ENCODE measurements around the gene ROBO4.

The ROBO4 gene

DNA sequence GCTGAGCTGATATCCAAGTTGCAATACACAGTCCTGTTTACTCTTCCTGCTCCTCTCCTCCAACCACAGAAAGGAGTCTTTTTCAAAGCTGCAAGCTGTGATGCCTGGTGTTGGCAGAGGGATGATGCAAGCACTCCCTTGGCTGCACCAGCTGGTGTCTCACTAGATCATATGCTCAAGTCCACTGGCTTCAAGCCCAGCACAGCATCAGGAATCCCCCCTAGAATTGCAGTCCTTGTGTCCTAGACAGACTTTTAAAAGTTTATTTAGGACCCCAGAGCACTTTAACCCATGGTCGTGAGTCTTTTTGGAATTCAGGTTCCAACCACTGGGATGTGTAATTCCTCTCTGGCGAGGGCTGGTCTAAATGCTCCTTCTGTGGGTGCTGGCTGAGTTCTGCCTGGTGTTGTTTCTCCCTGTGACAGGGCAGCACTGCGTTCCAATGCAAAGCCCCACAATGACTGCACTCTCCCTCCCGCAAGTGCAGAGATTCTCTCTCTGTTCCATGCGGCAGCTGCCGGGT is 19.5 kb upstream of the ROBO4 start:
- no peak for DNase-seq

DNA sequence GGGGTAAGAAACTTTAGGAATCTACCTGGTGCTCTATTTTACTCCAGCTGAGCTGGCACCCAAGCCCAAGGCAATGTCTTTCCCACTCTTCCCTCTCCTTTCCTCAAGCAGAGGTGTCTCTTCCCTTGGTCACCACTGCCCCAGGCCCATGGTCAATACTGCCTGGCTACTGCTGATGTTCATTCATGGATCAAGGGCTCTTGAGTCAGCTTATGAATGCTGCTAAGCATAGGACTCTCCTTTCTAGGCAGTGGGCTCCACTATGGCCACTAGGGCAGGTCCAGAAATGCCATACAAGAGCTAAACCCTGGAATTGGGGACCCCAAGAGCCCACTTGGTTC is 18.7 kb upstream of the ROBO4 start:
- no peak for DNase-seq

DNA sequence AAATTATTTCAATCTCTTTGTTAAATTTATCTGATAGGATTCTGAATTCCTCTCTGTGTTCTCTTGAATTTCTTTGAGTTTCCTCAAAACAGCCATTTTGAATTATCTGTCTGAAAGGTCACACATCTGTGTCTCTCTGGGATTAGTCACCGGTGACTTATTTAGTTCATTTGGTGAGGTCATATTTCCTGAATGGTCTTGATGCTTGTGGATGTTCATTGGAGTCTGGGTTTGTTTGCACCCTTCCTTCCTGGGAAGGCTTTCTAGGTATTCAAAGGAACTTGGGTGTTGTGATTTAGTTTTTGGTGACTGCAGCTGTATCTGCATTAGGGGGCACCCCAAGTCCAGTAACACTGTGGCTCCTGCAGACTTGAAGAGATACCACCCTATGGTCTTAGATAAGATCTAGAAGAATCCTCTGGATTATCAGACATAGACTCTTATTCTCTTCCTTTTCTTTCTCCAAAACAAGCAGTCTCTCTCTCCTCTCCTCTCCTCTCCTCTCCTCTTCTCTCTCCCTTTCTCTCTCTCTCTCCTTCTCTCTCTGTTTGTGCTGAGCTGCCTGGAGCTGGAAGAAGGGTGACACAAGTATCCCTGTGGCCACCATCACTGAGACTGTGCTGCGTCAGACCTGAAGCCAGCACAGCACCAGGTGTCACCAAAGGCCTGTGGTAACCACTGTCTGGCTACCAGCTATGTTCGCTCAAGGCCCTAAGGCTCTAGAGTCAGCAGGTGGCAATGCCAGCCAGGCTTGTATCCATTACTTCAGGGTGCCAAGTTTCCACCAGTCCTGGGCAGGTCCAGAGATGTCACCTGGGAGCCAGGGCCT is 18.1 kb upstream of the ROBO4 start:
- DNase-seq, result no peak

DNA sequence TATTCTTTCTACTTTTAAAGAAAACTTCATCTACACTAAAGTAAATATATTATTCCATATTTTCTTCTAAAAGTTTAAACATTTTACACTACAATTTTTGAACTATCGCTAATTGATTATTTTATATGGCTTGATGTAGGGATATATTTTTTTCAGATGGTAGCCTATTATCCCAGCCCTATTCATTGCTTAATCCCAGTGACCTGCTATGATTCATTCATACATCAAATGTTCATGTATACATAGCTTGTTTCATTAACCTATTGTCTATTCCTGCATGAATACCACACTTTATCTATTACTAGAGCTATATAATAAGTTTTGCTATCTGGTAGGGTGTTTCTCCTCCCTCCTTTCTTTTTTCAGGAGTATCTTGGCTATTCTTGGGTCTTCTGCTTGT is 5.0 kb upstream of the ROBO4 start:
- DNase-seq, result no peak

DNA sequence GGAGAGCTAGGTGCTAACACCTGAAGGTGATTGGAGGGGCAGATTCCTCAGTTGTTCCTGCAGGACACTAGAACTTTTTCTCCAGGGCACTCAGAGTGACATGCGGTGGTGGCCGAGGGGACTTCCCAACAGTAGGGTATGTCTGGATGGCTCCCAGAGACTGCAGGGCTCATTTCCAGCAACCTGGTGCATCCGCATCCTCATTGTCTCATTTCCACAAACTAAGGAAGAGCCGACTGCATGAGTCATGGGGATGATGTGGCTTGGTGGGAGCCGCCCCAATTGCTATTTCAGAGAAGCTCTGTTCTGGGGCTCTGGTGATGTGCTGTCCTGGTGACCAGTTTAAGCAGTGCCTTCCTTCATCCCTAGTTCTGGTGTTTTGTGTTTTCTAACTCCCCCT is 2.8 kb upstream of the ROBO4 start:
- no peak for DNase-seq

DNA sequence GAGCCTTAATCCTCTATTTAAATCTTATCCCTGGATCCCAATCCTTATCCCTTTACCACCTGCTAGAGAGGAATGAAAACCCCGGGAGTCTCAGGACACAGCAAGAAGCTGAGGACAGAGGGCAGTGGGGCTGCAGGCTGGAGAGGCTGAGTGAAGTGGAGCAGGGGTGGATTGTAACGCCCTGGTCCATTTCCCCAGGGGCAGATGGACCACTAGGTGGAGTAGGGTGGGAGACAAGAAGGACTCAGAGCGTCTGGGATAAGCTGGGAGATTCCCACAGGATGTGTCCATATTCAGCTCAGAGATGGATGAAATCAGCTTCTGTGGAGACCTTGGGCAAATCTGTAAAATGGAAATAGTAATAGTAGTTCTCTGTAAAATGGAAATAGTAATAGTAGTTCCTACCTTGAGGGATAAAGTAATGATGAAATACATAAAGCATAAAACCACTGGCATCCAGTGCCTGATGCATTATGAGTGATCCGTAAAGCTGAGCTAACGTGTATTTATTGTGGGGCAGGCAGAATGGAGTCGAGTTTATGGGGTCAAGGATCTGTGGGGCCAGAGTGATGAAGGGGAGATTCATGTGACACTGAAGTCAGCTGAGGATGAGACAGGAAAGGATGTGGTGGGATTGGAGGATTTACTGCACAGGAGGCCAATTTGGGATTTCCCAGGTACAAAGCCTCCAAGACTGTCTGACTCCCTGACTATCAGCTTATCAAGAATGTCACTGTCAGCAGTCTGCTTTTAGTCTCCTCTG is 1.9 kb upstream of the ROBO4 start:
- DNase-seq, result no peak

DNA sequence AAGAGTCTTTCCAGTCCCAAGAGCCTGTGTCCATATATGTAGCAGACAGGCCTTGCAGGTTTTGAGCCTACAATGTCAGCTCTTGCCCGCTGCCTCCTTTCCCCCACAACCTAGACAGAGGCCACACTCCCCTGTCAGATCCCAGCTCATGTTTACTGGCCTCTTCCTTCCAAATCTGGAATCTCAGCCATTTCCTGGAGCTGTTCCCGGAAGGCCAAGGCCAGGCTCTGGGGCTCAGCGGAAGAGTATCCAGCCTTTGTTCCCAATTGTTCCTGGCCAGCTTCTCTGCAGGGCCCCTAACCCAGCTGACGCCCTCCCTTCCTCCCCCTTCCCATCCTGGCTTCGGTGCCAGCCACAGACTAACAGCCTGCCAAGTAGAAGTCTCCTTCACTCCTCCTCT is 1.0 kb upstream of the ROBO4 start:
- no peak for DNase-seq

DNA sequence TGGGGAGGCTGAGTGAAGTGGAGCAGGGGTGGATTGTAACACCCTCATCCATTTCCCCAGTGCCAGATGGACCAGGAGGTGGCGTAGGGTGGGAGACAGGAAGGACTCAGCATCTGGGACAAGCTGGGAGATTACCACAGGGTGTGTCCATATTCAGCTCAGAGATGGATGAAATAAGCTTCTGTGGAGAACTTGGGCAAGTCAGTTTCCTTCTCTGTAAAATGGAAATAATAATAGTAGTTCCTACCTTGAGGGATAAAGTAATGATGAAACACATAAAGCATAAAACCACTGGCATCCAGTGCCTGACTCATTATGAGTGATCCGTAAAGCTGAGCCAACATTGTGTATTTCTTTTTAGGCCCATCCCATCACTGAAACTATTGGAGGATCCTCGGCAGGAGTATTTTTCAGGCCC is 607 bp upstream of the ROBO4 start:
- no peak for DNase-seq

DNA sequence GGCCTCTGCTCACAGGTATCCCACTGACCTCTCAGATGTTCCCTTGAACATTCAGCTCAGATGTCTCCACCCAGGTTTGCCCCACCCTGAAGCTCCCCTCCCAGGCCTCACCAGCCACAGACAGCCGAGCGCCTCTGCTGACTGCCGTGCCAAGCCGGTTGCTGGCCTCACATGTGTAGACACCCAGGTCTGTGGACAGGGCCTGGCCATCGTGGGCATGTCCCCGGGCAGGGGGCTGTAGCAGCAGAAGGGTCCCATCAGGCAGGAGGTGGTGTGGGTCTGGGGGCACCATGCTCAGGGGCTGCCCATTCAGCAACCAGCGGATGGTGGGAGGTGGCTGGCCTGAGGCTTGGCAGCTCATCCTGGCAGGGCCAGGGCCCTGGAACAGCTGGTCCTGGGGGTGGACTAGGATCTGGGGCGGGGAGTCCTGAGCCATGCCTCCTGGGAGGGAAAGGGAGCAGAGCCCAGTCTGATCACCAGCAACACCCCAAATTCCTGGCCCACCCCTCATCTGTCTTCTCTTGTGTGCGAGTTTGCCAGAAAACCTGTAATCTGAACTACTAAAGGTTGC is 759 bp downstream of the ROBO4 start:
- no peak for DNase-seq

DNA sequence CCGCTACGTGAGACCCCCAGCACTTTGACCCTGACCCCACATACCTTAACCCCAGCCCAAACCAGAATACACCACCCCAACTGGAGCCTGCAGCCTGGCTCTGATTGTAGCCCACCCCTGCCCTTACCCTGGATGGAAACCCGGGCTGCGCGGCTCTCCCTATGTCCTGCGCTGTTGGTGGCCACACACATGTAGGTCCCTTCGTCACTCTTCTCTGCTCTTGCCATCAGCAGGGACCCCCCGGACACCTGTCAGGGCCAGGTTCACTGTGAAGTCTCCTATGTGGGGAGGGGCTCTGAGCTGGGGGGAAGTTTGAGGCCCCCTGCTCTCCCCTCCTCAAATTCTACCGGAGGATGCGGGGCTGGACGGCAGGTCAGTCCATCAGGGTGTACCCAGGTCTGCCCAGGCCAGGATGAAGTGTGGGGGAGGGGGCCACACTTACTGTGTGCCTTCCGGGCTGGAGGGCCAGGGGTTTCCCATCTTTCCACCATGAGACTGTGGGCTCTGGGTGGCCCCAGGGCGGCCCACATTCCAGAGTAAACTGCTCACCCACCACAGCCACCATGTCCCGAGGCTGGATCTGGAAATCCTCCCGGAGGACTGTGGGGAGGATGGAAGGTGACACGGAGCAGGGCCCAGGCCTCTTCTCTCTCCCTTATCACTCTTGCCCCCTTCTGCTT is 1.5 kb downstream of the ROBO4 start:
- no peak for DNase-seq

DNA sequence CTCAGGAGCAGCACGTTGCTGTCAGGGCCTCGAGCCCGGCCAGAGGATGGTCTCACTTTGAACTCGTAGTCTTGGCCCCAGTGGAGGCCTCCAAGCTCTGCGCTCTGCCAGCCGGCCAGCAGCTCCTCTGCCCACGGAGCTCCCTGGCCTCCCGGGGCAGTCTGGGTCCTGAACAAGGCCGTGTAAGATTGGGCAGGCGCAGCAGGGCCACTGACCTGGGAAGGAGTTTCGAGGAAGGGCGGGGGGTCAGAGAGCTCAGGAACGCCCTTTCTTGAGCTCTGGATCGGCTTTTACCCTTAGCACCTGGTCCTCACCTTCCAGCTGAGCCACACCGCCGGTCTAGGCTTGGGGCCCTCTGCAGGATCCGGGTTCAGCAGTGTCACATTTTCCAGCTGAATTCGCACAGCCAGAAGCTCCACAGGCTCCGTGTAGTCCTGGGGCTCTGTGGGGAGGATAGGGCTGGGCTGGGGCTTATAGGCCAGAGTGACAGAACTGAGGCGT is 2.1 kb downstream of the ROBO4 start:
- no peak for DNase-seq

DNA sequence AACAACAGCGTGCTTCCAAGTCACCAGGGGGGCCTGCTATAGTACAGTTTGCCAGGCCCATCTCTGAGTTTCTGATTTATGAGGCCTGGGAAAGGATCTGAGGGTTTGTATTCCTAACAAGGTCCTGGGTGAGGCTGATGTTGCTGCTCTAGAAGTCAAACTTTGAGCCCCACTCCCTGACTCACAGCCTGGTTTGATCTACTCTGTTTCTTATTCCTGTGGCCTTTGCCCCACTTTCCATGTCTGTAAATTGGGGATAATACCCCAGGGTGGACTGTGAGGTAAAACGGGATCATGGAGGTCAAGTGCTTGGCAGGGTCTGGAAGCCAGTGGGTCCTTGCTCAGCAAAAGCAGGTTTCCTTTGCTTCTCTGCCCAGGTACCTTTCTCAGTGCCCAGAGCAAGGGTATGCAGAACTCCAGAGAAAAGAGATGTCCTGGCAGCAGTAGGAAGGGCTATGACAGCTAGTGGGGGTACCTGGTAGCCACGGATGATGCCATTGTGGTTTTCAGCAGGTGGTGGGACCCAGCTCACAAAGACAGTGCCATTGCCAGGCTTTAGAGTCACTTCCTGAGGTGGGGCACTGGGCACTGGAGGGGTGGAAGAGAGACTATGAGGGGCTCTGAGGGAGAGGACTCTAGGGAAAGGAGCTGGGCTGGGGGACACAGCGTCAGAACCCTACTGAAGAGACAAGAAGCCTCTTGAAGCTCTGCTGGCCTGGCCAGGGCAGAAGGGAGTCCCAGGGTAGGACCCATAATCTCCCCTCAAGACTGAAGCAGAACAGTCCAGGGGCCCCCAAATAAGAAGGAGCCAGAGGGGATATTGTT is 2.8 kb downstream of the ROBO4 start:
- DNase-seq, result no peak

DNA sequence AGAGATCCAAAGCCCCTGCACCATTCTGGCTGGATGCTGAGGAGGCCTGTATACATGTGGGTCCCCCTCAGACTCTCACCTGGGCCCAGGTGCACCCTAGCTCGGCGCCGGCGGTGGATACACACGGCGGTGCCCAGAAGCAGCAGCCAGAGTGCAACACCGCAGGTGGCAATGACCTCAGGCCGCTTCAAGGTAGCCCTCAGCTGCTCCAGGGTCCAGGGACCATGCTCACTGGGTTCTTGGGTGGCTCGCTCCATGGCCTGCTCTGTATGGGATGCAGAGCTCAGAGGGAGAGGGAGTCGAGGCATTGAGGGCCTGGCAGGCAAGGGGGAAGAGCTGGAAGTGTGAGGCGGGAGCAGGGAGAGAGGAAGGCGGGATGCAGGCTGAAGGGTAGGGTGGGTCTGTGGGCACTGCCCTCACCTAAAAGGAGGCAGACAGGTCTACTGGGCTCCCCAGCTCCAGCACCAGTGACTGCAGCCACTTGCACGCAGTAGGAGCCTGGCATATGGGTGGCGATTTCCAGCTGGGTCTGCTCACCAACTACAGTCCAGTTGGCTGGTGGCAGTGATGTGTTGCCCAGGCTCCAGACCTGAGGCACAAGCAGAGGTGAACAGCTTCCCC is 3.8 kb downstream of the ROBO4 start:
- no peak for DNase-seq

DNA sequence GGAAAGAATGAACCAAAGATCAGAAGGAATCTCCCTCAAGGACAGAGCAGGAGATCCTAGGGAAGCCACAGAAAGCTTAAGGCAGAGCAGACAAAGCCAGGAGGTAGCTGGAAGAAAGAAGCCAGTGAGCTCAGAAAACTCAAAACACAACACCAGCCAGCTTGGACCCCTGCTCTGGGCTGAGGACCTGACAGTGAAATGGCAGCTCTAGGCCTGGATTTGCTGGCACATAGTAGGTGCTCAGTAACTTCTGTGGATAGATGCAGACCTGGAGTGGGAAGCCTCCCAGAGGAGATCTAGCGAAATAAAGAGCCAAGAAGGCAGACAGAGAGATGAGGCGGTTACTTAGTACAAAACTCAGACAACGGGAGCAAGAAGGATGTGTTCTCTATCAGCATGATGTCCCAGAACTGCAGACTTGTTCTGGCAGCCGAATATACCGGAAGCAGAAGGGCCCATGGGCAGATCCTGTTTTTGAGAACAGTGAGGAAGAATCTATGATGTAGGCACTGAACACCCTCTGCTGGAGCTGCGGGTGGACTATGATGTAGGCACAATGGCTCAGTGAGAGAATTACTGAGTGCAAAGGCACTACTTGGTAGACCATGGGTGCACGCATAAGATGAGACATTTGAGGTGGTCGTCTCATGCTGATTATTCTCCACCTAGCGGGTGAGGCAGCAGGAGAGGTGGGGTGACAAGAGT is 4.8 kb downstream of the ROBO4 start:
- DNase-seq, result no peak

DNA sequence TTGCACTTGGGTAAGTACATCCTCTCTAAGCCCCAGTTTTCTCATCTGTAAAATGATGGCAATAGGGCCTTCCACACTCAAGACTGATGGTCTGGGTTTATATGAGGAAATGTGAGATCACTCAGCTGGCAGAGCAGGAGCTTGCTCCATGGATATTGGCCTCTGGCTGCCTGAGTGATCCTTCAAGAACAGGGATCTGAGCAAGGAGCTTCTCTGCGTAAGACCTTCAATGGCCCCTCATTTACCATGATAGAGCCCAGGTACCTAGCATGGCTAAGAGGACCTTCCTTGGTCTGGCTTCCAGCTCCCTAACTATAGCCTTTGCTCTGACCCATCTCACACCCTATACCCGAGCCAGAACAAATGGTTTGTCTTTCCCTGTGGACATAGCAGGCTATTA is 5.5 kb downstream of the ROBO4 start:
- DNase-seq, result no peak

DNA sequence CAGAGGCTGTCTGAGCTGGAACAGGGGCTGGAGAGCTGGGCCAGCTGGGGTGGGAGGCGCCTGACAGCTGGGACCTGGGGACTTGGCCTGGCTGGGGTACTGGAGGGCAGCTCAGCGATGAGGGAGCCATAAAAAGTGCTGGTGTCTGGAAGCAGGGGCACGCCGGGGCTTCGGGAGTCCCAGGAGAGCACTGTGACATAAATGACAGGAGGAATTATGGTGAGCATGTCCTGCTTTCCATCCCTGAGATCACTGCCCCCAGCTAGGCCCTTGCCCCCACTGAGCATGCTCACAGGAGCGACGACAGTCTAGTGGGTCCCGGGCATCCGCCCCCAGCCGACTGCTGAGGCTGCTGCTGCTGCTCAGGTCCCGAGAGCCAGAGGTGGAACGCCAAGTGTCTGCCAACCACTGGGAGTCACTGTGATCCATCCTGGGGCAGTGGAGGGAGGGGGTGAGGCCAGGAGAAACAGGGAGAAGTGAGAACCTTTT is 6.2 kb downstream of the ROBO4 start:
- DNase-seq, result no peak

DNA sequence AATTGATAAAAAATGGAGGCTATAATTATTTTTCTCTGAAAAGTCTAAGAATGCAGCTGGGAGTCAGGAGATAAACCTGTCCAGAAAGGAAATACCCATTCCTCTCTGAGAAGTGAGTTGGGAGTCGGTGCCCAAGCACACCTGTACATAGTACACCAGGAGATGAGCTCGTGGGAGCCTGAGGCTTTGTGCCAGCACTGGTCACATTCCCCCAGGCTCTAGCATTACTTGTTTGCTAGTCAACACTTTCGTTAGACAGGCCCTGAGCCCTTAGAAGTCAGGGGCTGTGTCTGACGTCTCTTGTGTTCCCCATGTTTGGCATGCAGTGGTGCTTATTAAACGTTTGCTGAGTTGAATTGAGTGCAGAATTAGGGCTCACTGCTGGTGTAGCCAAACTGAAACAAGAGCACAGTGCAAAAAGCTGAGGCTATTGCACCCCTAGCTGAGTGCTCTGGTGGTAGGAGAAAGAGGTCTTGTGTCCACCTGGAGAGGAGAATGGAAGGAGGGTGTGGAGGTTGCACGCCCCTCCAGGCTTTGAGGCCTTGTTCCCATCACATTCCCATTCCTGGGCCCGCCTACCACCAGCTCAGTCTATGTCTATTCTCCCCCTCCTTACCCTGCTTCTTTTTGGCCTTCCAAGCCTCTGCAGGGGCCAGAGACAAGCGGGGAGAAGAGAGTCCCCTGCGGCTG is 6.8 kb downstream of the ROBO4 start:
- no peak for DNase-seq

DNA sequence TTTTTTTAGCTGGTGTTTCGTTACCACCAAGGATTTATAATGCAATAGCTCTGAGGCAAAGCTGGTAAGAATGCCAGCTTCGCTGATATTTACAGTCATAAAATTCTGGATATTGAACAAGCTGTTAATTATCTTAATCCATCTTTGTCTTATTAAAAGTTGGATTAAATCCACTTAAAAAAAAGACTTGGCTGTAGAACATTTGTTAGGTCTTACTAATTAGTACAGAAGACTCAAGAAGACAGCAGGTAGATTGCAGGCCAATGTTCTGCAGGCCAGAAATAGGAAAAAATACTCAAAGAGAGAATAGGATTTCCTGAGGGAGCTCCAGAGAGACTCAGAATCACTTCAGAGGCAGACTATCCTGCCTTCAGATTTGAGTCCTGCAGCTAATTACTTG is 7.5 kb downstream of the ROBO4 start:
- DNase-seq, result no peak

DNA sequence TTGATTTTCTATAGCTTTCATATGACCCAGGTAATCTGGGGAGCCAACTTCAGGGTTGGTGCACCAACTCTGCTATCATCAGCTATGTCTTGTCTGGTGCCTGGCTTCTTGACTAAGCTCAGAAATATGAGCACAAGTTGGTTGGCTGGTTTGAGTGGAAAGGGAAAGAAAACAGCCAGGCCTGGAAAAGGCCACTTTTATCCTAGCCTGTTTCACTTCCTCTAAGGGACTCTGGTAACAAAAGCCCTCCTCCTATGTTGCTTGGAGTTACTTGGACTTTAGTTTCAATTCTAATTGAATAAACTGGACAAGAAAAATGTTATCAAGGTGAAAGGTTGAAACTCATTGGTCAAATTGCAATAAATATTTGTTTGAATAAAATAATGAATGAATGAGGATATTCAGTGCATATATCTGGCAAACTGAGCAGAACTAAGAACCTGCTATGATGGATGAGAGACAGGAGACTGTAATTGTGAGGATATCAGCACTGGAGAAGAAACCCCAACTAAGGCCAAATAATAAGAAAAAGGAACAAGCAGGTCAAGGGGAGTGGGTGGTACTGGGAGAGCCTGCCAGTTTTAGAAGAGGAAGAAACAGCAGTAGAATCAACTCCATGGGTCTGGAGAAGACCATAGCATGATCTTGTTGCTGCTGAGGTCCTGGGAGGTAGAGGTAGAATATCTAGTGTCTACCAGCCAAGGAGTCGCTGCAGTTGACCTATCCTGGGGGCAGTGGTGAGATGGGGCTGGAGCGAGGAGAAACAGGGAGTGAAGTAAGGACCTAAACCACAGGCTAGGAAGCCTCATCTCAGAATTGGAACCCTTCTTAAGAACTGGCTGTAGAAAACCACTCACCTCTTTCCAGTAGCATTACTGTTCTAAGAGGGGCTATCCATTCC is 8.2 kb downstream of the ROBO4 start:
- no peak for DNase-seq

Data from activated CD4-positive, alpha-beta T cell treated with anti-CD3 and anti-CD28 coated beads, Interleukin-2, Interleukin-6, amounts not matched to agents 100 ng/mL and 50 ng/mL, durations not matched to agents 16 hours and 8 hours (primary cell).